NCI-H2081 treated with DMSO at 0.1 percent for 48 hours (cell line): ENCODE measurements around the gene REXO4.
"Not testable (repeated sequence)": the region's sequence is repeated elsewhere in the genome, so short reads cannot be mapped to it uniquely, and the experiment has no call there.

Experiments used
- DNase-seq: peaks from one replicate; lab custom pipeline; 2025; lab: John Stamatoyannopoulos, UW

The REXO4 gene

DNA sequence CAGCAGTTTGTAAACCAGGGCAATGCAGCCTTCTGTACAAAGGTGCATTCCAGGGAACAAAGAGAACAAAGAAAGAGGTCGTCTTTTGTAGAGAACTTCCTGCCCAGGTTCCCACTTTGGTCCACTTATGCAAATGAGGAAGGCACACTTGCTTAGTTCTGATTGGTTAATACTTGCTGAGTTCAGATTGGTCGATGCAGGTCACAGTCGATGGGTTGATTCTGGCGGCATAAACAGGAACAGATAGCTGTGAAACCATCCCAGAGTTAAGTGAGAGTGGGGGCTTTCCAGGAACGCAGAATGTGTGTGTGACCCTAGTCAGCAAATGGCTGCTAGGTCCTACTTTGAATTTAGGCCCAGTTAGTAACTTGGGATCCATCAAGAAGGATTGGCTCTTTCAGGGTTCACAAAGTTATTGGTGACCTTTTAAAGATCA lies 2.6 kb upstream of the REXO4 start:
- no peak for DNase-seq

DNA sequence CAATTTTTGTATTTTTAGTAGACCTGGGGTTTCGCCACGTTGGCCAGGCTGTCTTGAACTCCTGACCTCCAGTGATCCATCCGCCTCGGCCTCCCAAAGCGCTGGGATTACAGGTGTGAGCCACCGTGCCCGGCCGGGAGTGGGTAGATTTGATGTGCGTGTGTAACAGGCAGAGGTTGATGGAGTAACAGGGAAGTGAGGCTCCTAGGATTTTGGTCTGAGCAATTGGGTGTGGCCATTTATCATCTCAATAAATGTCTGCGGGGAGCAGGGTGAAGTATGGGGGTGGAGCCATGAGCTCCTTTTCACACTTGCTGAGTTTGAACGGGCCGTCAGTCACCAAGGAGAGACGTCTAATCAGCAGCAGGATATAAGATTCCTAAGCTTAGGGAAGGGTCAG lies 1.2 kb upstream of the REXO4 start:
- no peak for DNase-seq

DNA sequence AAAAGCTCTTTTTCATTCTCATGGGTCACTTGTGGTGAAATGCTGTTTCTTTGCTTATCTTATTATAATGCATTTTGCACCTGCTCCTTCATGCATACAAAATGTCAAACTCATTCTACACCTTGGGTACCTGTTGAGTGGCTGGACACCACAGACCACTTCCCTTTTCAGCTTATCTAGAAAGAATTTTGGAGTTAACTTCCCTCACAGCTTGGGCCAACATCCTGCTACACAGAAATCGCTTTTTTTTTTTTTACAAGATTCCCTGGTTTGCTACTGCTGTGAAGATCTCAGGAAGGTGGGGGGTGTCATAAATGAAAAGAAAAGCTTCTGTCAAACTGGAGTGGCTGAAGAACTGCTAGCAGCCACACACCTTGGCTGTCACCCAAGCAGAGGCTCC lies 2.6 kb downstream of the REXO4 start:
- no peak for DNase-seq

DNA sequence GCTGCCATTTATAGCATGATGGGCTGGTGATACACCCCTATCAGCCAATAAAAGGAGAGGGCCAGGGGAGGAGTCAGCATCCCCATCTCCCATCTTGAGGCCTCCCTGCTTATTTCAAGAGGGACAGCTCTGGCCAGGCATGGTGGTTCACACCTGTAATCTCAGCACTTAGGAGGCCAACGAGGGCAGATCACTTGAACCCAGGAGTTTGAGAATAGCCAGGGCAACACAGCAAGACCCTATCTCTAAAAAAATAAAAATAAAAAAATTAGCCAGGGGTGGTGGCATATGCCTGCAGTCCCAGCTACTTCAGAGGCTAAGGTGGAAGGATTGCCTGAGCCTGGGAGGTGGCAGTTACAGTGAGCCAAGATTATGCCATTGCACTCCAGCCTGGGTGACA lies 9.8 kb downstream of the REXO4 start:
- DNase-seq: no peak

DNA sequence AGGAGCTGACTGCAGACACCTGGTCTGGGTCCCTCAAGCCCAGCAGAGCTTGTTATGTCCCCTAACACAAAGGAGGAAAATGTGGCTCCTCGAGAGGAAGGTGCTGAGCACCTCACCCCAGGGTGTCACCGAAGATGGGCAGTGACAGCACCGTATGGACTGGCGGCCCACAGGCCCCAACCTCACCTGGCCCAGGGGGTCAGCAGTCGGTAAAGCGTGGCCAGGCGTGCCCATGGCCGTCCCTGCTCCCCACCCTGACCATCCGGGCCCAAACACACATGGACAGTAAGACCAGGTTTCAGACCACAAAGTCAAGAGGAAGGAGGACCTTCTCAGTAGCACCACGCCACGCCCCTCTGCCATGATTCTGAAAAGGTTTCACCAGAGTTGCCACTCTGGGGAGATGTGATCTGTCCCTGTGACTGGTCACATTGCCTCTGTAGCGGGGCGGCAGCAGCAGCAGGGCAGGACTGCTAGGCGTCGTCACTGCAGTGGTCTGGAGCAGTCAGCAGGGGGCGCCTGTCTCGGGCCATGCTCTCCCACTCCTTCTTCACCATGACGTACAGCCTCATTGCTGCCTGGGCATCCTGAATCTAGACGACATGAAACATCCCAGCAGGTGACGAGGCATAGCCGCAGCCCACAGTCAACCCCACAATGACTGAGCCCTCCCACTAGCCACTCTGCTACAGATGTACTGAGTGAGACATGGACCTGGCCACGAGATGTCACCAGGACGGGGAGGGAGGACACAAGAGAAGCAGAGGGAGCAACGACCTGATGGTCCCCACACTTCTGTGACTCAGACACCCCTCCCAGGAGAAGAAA lies 11.1 kb downstream of the REXO4 start:
- no peak for DNase-seq

DNA sequence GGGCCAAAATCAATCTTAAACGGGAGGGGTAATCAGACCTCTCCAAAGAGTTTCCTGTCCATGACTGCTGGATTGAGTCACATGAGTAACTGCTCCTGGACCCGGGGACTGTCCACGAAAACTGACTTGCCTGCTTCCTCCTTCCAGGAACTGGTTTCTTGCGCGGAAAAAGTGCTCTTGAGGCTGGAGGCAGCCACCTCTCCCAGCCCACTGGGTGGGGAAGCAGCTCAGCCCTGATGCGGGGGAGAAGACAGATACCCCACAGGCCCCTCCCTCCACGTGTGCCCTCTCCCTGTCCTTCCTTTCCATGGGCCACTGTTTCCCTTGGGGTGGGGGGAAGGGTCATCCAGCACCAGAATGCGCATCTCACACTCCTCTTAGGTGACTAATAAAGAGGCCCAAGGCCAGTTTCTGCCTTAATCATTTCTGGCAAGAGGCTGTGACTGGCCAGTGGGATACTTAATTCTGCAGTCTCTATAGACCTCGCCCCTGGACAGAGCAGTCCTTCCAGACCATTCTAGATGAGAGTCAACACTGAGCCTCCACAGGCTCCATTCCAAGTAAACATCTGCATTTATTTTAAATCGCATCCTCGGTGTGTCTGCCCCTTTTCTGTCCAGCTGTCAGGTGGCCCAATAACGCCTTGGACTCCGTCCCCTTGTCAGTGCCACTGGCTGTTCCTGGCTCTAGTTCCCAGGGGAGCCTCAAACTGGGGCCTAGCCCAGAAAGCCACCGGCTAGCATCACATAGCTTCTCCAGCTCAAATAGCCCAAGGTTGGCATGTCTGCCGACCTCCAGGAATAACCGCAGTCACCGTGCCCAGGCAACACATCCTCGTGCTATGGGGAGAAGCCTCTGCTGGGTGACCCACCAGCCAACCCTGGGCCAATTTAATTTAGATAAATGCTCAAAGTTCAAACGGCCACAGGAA lies 12.0 kb downstream of the REXO4 start:
- no peak for DNase-seq

DNA sequence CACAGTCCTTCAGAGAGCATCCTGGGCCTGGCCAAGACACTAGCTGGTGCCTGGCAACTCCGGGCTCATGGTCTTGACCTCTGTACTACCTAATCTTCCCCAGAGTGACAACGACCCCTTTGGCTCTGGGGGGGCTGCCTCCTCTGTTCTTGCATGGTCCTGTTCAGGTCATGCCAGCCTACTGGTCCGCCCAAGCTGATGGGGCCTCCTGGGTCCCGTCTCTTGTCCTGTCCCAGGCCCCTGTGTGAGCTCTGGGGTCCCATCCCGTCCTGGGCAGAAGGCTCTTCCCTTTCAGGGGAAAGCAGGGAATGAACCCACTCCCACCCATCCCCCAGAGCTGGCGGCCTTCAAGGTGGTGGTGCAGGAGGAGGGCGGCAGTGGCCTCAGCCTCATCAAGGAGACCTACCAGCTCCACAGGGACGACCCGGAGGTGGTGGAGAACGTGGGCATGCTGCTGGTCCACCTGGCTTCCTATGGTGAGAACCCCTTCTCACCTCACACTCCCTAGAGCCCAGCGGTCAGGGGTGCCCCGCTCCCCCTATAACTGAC lies 13.3 kb downstream of the REXO4 start:
- no peak for DNase-seq

DNA sequence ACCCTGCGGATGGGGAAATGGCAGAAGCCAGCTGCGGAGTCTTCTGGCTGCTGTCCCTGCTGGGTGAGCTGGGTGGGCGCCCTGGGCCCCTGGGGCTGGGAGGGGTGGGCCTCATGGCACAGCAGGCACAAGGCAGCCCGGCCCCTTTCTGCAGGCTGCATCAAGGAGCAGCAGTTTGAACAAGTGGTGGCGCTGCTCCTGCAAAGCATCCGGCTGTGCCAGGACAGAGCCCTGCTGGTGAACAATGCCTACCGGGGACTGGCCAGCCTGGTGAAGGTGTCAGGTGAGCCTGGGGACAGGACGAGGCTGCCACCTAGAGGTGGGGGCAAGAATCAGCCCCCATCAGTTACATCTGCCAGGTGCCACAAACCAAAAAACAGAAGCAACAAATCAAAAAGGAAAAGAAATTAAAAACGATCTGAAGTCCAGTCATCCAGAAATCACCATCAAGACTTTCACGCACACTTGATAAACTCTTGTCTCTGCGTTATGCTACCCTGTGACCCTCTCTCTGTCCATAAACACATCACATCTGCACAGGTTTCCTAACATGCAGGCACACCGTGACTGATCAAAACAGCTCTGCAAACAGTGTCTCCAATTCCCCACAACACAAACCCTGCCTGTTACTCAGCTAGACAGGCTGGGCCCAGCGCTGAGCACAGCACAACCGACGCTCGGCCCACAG lies 13.9 kb downstream of the REXO4 start:
- no peak for DNase-seq

DNA sequence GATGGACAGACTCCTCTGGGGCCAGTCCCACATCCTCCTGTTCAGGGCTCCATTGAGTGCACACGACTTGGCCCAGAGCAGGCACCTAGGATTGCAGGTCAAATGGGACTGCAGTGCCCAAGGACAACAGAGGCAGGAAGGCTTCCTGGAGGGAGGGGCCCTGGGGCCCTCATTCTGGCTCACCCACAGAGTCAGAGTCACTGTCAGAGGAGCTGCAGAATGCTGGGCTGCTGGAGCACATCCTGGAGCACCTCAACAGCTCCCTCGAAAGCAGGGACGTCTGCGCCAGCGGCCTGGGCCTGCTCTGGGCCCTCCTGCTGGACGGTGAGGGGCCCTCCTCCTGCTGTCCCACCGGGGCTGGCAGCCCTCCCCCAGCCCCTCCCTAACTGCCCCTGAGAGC lies 15.1 kb downstream of the REXO4 start:
- no peak for DNase-seq

DNA sequence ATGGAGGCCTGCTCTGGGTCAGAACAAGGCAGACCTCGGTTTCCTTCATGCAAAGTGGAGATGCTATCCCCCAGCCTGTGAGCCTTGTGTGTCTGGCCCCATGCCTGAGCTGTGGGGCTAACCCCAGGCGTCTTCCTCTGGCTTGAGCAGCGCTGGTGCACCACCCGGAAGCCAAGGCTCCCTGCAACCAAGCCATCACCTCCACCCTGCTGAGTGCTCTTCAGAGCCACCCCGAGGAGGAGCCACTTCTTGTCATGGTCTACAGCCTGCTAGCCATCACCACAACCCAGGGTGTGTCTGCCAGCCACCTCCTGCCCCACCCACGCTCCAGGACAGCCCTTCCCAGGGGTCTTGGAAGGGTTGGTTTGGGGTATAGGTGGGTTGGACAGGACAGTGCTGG lies 16.2 kb downstream of the REXO4 start:
- no peak for DNase-seq

DNA sequence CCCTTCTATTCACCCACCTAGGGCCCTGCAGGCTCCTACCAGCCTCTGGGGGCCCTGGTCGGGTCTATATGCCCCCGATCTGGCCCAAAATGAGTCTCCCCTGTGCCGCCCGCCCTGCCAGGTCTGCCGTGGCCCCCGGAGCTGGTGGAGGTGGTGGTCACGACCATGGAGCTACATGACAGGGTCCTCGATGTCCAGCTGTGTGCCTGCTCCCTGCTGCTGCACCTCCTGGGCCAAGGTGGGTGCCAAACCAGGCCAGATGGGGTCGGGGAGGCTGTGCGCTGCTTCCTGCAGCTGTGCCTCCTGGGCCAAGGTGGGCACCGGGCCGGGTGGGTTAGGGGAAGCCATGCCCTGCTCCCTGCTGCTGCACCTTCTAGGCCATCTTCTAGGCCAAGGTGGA lies 17.5 kb downstream of the REXO4 start:
- DNase-seq: no peak

DNA sequence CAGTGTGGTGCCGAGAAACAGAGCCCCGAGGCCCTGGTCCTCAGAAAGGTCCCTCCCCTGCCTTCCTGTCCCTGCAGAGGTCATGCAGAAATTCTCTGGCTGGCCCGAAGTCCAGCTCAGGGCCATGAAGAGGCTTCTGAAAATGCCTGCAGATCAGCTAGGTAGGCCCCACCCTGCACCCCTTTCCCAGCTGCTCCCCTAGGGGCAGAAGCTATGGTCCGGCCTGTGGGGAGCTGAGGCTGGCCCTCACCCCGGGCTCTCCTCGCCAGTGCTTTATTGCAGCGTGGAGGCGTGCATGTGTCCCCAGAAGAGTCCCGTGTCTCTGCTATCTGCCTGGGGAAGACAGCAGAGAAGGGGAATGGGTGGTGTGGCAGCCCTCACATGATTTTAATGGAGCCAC lies 19.9 kb downstream of the REXO4 start:
- DNase-seq: no peak

DNA sequence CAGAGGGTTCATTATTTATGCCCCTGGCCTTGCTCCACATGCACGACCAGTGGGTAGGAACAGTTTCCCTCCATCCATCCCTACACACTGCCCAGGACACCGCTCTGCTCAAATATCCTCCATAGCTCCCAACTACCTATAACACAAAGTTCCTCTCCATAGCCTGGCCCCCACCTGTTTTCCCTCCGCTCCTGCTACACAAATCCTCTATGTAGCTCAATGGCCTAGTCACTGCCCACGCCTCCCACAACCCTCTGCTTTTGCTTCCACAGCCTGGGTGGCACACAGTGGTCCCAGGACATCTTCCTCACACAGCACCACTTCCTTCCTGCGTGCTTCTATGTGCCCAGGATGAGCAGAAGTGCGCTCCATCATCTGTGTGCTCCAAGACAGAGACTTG lies 20.4 kb downstream of the REXO4 start:
- no peak for DNase-seq

DNA sequence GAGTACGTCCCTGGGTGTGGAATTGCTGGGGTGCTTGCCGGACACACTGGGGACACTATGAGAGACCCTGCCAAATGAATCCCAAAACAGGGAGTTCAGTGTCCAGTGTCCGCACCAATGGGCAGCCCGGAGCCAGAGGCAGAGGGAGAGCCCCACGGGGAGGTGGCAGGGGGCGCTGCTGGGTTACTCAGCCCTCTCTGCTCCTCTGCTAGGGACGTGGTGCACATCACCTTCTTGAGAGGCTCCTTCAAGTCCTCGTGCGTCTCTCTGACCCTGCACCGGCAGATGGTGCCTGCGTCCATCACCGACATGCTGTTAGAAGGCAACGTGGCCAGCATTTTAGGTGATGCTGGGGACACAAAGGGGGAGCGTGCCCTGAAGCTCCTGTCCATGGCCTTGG lies 20.9 kb downstream of the REXO4 start:
- no peak for DNase-seq

DNA sequence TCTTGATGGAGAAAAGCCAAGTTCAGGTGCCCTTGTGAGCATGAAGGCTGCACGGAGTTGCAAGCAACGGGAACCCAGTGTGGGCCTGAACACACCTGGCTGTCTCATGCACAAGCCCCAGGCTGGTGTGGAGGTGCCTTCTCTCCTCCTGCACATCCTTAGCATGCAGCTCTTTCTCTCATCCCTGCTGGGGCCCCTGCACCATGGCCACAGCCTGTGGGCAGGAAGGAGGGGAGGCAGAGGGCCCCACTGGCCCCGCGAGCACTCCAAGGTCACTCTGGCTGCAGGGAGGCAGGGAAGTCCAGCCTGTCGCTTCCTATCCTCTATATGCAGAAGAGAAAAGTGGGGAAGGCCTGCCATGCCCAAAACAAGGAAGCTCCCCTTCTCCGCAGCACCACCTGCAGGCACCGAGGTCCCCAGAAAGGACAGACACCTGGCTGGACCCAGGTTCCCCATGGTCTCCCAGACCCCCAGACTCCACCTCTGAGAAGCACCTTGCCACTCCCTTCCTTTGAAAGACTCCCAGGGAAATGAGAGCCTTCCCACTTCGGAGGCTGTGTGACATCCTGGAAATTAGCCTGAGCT lies 23.0 kb downstream of the REXO4 start:
- DNase-seq: no peak

DNA sequence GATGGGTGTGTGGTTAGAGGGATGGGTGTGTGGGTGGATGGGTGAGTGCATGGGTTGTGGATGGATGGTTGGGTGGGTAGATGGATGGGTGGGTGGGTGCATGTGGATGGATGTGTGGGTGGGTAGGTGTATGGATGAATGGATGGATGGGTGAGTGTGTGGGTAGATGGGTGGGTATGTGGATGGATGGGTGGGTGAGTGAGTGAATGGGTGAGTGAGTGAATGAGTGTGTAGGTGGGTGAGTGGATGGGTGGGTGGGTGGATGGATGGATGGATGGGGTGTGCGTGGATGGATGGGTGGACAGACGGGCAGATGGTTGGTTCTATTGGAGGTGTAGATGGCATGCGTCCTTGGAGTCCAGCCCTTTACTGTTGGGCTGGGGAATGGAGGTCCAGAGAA lies 24.4 kb downstream of the REXO4 start:
- no peak for DNase-seq

DNA sequence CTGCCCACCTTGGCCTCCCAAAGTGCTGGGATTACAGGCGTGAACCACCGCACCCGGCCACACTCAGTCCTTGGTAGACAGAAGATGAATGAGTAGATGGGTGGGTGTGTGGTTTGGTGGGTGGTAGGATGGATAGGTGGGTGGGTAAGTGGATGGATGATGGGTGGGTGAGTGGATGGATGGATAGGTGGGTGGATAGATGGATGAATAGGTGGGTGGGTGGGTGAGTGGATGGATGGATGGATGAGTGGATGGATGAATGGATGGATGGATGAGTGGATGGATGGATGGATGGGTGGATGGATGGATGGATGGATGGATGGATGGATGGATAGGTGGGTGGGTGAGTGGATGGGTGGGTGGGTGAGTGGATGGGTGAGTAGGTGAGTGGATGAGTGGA lies 25.5 kb downstream of the REXO4 start:
- DNase-seq: not testable (repeated sequence)

DNA sequence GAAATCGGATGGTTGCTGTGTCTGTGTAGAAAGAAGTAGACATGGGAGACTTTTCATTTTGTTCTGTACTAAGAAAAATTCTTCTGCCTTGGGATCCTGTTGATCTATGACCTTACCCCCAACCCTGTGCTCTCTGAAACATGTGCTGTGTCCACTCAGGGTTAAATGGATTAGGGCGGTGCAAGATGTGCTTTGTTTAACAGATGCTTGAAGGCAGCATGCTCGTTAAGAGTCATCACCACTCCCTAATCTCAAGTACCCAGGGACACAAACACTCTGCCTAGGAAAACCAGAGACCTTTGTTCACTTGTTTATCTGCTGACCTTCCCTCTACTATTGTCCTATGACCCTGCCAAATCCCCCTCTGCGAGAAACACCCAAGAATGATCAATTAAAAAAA lies 26.4 kb downstream of the REXO4 start:
- DNase-seq: not testable (repeated sequence)

DNA sequence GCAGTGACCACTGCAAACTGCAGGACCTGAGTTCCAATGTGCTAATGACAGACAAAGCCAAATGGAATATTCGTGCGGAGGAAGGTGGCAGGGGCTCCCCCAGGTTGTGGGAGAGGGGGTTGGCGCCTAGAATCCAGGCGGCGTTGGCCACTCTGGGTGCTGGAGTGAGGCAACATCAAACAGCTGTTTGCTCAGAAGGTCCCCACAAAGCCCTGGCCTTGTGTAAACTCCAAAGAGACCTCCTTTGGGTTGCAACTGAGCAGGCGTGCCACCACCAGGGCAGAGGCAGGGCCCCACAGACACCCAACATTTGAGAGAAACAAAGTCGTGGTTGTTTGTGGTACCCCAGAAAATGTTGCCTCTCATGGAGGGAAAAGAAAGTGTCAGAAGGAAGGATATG lies 27.1 kb downstream of the REXO4 start:
- no peak for DNase-seq

DNA sequence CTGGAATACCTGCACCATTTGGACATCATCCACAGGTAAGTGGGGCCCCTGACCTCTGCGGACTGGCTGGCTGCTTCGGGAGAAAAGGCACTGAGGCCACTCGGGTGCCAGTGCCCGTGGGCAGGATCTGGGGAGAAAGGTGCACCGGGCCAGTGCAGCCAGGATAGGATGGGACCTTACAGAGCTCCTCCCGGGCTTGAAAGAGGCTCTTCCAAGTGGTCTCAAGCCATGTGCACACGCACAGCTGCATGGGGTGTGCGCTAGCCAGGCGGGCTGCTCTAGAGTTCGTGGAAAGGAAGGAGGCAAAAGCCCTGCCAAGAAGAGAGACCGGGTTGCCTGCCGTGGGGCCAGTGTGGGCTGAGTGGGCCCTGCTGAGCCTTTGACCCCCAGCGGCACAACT lies 28.2 kb downstream of the REXO4 start:
- no peak for DNase-seq

DNA sequence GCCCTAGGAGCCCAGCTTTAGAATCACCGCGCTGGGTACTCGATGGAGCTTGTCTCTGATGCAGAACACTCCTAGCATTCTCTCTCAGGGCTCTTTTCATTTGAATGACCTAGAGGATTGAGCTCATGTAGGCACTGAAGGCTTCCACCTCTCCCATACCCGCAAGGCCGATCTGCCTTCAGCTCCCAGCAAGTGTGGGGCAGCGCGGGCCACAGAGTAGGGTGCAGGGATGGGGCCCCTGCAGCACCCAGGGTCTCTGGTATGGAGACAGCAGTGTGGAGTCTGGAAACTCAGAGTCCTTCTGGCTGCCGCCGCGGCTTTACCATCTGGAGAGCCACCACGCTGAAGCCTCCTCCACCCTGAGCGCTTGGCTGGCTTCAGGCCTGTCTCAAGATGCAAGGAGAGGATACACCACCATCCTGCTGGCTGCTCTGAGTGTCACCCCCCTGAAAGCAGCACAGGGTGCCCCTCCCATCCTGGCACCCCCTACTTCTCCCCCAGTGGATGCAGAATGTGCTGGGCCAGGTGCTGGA lies 28.7 kb downstream of the REXO4 start:
- no peak for DNase-seq

DNA sequence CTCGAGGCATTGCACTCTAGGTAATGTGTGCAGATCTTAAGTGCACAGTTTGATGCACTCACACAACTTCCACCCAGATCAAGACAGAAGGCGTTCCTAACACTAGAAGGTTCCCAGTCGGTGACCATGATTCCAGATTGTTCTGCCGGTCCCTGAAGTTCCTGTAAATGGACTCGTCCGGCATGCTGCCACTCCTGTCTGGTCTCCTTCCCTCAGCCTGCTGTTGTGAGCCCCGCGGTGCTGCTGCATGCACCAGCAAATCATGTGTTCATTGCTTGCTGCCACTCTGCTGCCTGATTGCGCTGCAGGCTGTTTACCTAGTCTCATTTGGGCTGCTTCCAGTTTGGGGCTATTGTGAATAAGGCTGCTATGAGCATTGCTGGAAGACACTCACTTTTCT lies 30.1 kb downstream of the REXO4 start:
- no peak for DNase-seq
